ENCODE data around the gene FKBP14. TPM values are rescaled to one million over a fixed set of nuclear protein-coding genes. Genes with fewer than 3 reads are reported as not detected.
"Not testable (repeated sequence)": the region's sequence is repeated elsewhere in the genome, so short reads cannot be mapped to it uniquely, and the experiment has no call there.

The FKBP14 gene
- polyA plus RNA-seq, 1 donor: 13.7 TPM

DNA sequence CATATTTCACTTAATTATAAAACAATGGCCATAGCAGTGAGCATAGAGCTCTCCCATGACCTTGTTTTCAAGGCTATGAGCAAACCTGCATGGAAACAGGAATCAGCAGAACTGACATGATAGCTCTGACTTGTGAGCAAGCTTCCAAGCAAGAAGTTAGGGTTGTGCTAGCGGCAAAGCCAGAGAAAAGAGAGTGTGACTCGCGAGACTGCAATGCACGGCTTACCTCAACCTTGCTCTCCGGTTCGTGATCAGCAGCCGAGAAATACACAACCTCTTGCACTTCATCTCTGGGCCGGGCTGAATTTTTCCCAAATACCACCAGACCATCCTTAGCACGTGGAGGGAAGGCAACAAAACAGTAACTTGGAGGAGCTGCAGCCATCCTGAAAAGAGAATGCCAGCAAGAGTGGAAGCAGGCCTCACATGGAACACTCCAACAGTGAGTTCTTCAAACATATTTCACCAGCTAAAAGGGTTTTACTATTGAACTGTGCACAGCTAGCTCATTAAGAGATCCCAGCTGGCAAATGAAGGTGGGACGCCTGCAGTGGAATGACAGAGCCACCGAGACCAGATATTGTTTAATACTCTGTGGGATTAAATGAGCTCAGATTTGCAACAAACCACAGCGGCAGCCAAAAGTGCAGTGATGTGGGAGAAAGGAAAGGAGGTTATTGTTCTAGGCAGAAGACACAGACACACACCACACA, 57.7 kb downstream of the FKBP14 start:
- DNase-seq: no peak
- WGBS (ENCODE audit: insufficient coverage, low lambda C conversion rate): no CpG with 5 or more reads among the region's 12 CpGs

DNA sequence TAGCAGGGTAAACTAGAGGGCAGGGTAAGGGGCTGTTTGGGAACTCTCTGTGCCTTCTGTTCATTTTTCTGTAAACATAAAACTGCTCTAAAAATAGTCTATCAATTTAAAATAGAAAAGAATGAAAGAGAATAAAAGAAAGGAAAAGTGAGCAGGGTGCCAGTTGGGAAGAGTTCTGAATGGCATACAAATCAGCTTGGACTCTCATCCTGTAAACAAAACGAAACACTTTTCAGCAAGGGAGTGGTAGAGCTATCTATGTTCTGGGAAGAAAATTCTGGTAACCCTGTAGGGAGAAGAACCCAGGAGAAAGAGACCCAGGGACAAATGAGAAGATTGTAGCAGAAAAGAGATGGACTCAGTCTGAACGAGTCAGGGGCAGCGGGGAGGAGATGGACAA, 61.5 kb downstream of the FKBP14 start:
- 82% methylated on average over 3 of the region's 3 CpGs for WGBS (ENCODE audit: insufficient coverage, low lambda C conversion rate)

More for the DNA sequence above, 57.7 kb downstream of the FKBP14 start:
- Histone ChIP-seq H3K27me3 (ENCODE audit: control insufficient read depth, insufficient read depth, low read length) (no peaks in the 10 kb centered on the region), H3K4me1 (ENCODE audit: control insufficient read depth, insufficient read depth, low read length) (no peaks in the 10 kb centered on the region), H3K36me3 (ENCODE audit: control insufficient read depth, insufficient read depth, low read length) (peaks cover 4% of the 10 kb centered on the region), H3K4me3 (ENCODE audit: low read length) (no peak overlapping the region), H3K9me3 (ENCODE audit: control insufficient read depth, low read depth, low read length) (no peaks in the 10 kb centered on the region), H3K27ac (ENCODE audit: low read length) (no peak overlapping the region)

DNA sequence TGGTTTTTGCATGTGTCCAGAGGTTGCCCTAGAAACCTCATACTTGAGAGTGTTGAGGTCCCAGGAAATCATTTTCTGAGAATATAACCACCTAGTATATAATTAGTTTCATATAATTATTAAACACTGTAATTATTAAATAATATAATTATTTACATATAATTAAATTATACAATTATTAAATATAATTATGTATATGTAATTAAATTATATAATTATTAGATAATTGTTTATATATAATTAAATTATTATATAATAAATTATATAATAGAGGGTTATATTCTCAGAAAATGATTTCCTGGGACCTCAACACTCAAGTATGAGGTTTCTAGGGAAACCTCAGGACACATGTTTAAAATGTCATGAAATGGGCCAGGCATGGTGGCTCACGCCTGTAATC, 64.5 kb downstream of the FKBP14 start:
- no peak for DNase-seq
- H3K4me3 ChIP-seq (ENCODE audit: low read length): no peak overlapping the region
- H3K27me3 ChIP-seq (ENCODE audit: control insufficient read depth, insufficient read depth, low read length): no peaks in the 10 kb centered on the region
- H3K4me1 ChIP-seq (ENCODE audit: control insufficient read depth, insufficient read depth, low read length): no peaks in the 10 kb centered on the region
- H3K36me3 ChIP-seq (ENCODE audit: control insufficient read depth, insufficient read depth, low read length): peaks cover 2% of the 10 kb centered on the region
- no peak overlapping the region for H3K27ac ChIP-seq (ENCODE audit: low read length)
- WGBS (ENCODE audit: insufficient coverage, low lambda C conversion rate): no CpG with 5 or more reads among the region's 1 CpG
- H3K9me3 ChIP-seq (ENCODE audit: control insufficient read depth, low read depth, low read length): no peaks in the 10 kb centered on the region

More for the DNA sequence above, 61.5 kb downstream of the FKBP14 start:
- no peak overlapping the region for H3K4me3 ChIP-seq (ENCODE audit: low read length)
- no peaks in the 10 kb centered on the region for H3K27me3 ChIP-seq (ENCODE audit: control insufficient read depth, insufficient read depth, low read length)
- H3K27ac ChIP-seq (ENCODE audit: low read length): no peak overlapping the region
- no peaks in the 10 kb centered on the region for H3K9me3 ChIP-seq (ENCODE audit: control insufficient read depth, low read depth, low read length)
- H3K4me1 ChIP-seq (ENCODE audit: control insufficient read depth, insufficient read depth, low read length): no peaks in the 10 kb centered on the region
- peaks cover 4% of the 10 kb centered on the region for H3K36me3 ChIP-seq (ENCODE audit: control insufficient read depth, insufficient read depth, low read length)
- DNase-seq: no peak

DNA sequence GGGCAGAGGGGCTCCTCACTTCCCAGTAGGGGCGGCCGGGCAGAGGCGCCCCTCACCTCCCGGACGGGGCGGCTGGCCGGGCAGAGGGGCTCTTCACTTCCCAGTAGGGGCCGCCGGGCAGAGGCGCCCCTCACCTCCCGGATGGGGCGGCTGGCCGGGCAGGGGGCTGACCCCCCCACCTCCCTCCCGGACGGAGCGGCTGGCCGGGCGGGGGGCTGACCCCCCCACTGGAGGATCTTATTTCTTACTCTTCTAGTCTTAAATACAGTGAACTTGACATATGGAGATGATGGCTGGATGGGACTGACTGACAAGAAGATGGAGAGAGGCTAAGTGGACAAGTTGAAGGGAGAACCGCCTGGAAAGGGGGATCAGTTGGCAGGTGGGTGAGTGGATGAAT, 64.9 kb downstream of the FKBP14 start:
- not testable (repeated sequence) for H3K4me3 ChIP-seq (ENCODE audit: low read length); H3K9me3 ChIP-seq (ENCODE audit: control insufficient read depth, low read depth, low read length); H3K27ac ChIP-seq (ENCODE audit: low read length); H3K4me1 ChIP-seq (ENCODE audit: control insufficient read depth, insufficient read depth, low read length); DNase-seq; H3K27me3 ChIP-seq (ENCODE audit: control insufficient read depth, insufficient read depth, low read length); H3K36me3 ChIP-seq (ENCODE audit: control insufficient read depth, insufficient read depth, low read length)
- no CpG with 5 or more reads among the region's 19 CpGs for WGBS (ENCODE audit: insufficient coverage, low lambda C conversion rate)

Other genes starting within 250 kb of the FKBP14 start
- gene WIPF3, start 220.2 kb downstream of the FKBP14 start, polyA plus RNA-seq: 21.9 TPM
- gene SCRN1, start 36.9 kb downstream of the FKBP14 start, polyA plus RNA-seq: 25.2 TPM
- 7.3 TPM for gene PLEKHA8, start 1.7 kb upstream of the FKBP14 start, polyA plus RNA-seq
- gene MTURN, start 108.3 kb upstream of the FKBP14 start, polyA plus RNA-seq: 18.9 TPM

Data from large intestine (tissue), 3 donors.